Stimulated activated CD4-positive, alpha-beta T cell treated with anti-CD3 and anti-CD28 coated beads, Interleukin-15, amount 100 ng/mL, for 1 hour (primary cell): ENCODE results near the gene SCUBE3.

Source experiments
- DNase-seq, 2 donors: peaks; one replicate each; pipeline ENCODE4 v3.0.0-alpha.2; 2020; ENCODE audit warnings: low read depth in 1 of 2, low spot score in 1 of 2

The SCUBE3 gene

GRCh38 chr6:35265523-35265922, 51.8 kb downstream of the SCUBE3 start:
- DNase-seq: no peak

- no peak for DNase-seq
Measured at GRCh38 chr6:35267446-35267845, 53.7 kb downstream of the SCUBE3 start.

DNA sequence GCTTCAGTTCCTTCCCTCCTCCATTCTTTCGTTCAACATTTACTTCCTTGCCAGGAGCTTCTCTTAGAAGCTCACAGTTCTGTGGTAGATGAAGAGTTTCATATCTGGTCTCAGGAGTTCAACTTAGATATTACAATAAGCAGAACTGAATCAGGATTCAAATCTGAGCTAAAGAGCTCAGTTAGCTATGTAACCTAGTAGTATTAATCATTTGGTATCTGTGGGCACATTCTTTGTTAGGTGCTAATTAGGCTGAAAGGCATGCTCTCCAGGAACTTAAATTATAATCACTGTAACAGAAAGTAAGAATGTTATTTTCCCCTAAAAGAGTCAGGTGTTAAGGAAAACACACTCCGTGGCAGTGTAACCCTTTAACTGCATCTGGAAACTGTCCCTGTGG, 54.1 kb downstream of the SCUBE3 start:
- DNase-seq: no peak

GRCh38 chr6:35272005-35272404, 58.2 kb downstream of the SCUBE3 start:
- DNase-seq: no peak

GRCh38 chr6:35273822-35274559, 60.2 kb downstream of the SCUBE3 start:
- DNase-seq: no peak

DNA sequence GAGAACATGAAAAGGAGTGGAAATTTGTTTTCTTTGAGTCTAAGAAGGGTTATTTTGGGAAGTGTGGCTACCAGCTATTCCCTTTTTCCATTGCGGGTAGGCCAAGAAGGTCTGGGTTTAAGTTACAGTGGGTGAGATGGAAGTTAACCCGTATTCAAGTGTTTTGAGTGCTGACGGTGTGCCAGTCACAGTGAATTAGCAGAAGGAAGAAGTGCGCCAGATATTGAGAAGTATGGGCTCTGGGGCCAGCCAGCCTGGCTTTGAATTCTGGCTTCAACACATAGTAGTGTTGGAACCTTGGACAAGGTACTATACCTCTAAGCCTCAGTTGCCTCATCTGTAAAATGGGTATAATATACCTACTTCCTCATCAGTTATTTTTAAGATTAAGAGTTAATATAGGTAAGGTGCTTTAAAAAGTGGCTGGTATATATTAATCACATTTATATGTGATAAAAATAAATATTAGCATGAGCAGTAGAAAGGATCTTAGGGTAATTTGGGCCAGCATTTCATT, 62.0 kb downstream of the SCUBE3 start:
- DNase-seq: no peak

DNA sequence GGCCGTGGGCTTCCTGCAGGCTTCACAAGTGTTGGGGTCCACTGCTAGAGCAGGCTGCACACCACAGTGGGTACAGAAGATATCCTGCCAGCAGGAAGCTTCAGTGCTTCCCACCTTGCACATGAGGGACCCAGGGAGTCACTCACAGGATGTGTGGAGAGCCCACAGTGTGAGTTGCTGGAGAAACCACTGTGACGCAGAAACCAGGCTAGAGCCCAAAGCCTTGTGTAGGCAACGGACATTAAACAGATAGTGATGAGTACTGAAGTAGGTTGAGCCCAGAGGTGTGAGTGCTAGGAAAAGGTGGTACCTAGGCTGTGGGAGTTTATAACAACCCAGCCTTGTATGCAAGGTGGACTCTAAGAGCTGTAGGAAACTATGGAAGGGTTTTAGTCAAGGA, 65.0 kb downstream of the SCUBE3 start:
- DNase-seq: no peak

DNA sequence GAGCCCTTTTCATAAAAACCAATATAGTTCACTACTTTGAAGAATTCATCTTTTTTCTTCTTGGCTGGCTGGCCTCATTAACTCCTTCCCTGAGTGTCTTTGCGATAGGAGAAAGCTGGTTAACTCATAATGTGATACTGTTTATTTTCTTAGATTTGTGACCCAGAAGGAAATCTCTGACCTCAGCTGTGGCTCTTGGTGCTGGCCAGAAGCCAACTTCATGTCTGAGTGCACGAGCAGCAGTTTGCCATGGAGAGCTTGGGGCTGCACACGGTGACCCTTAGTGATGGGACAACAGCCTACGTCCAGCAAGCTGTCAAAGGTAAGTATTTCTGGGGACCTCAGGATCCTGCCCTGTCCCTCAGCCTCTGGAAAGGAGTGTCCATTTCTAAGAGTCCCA, 67.1 kb downstream of the SCUBE3 start:
- DNase-seq: no peak

DNA sequence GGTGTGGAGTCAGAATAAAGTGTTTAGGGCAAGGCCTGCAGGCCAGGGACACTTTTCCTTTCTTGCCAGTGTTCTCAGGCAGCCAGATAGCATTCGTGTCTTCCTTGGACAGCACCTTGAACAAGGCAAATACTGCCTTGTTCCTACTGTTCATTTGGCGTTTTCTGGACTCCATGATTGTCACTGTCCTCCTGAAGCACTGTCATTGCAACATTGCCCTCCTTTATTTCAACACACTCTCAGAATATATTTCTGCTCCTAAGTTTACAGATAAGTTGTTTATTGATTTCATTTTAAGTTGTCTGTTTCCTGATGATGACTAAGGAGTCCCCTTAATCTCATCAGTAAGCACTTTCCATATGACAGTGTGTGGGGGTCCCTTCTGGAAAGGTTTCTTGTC, 68.7 kb downstream of the SCUBE3 start:
- no peak for DNase-seq

DNA sequence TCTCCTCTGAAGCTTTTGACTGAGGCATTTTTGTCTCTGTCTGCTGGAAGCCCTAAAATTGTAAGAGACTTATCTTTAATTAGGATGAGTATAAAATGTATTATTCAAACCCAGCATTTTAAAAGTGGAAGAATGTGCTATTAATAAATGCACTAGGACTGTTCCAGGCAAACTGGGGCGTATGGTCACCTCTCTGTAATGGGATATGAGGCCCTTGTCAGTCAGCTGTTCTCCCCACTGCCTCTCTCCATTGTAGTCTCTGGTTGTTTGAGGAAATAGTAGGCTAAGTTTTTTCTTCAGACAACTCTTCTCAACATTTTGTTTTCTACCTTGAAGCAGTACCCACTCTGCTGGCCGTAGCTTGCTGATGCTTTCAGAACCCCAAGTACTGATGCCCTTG, 69.6 kb downstream of the SCUBE3 start:
- DNase-seq: no peak

DNA sequence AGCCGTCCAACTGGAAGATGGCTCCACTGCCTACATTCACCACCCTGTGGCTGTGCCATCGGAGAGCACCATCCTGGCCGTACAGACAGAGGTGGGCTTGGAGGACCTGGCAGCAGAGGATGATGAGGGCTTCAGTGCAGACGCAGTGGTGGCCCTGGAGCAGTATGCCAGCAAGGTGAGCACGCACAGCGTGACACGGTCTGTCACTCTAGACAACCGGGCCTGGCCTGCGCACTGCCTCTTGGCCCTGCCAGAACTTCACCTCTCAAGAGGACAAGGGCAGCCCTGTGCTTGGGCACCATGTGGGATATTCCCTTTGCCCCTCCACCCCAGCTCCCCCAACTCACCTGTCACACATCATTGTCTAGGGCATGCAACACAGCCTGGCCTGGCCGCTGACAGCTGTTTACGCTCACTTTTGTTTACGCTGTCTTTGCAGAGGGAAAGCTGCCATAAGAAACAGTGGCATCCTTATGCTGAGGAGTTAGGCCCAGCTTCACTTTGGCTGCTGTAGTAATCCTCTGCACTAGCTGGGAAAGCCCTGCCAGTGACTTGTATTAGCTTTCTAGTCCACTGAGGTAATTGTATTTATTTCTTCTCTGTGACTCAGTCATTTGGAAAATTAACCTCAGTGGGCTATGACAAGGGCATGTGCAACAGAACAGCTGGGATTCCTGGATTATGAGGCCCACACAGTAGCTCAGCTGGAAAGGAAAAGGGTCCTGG, 74.1 kb downstream of the SCUBE3 start:
- DNase-seq: no peak

GRCh38 chr6:35288834-35289233, 75.1 kb downstream of the SCUBE3 start:
- no peak for DNase-seq

DNA sequence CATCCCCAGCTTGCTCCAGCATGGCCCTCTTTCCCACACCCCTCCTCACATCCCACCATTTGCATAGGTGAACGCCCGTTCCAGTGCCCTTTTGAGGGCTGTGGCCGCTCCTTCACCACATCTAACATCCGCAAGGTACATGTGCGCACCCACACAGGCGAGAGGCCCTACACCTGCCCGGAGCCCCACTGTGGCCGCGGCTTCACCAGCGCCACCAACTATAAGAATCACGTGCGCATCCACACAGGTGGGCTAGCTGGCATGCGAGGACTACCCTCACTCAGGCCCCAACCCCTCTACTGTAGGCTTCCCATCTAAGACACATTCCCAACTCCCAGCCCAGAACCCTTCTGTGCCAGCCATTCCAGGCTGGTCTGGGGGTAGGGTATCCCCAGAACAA, 77.7 kb downstream of the SCUBE3 start:
- no peak for DNase-seq

DNA sequence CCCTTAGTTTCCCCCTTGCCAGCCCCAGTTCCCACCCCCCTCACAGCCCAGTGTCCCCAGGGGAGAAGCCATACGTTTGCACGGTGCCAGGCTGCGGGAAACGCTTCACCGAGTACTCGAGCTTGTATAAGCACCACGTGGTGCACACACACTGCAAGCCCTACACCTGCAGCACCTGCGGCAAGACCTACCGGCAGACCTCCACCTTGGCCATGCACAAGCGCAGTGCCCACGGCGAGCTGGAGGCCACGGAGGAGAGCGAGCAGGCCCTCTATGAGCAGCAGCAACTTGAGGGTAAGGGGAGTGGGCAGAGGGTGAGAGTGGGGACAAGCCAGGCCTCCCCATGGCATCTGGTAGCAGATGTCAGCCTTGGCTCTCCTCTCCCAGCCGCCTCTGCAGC, 78.7 kb downstream of the SCUBE3 start:
- DNase-seq: no peak

- no peak for DNase-seq
Measured at GRCh38 chr6:35293681-35294080, 79.9 kb downstream of the SCUBE3 start.

DNA sequence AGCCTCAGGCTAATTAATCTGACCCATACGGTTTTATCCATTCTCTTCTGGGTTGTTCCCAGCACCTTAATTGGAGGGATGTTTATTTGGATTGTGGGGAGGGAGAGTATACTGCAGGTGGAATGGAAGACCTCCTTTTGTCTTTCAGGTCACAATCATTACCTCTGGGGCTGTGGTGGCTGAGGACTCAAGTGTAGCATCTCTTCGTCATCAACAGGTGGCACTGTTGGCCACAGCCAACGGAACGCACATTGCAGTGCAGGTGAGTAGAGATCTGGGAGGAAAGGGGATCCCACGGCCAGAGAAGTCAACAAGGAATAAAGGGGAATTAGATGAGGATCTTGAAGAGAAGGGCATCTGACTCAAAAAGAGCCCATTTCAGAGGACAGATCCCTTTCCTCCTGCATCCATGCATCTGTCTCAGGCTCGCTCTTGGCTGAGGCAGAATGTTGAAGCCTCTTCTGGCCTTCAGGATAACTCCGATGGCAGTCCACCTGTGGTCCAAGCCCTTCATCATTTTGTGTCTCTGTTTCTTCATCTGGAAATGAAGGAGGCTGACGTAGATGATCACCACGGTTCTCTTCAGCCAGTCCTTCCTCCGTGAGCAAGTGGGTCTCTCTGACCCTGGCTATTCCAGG, 80.7 kb downstream of the SCUBE3 start:
- no peak for DNase-seq

DNA sequence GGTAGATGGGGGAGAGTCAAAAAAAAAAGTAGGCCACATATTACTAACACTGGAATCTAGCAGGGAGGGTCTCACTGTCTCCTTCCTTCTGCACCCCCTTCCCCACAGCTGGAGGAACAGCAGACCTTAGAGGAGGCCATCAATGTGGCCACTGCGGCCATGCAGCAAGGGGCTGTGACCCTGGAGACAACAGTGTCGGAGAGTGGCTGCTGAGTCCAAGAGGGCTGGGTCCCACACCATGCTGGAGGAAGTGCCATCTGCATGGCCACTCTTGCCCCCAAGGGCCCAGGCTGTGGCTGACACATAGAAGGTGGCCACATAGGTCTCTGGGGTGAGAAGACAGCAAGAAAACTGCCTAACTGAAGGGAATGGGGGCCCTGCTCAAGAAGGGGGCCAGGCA, 81.3 kb downstream of the SCUBE3 start:
- DNase-seq: no peak

- no peak for DNase-seq
Measured at GRCh38 chr6:35295521-35296315, 82.0 kb downstream of the SCUBE3 start.

DNA sequence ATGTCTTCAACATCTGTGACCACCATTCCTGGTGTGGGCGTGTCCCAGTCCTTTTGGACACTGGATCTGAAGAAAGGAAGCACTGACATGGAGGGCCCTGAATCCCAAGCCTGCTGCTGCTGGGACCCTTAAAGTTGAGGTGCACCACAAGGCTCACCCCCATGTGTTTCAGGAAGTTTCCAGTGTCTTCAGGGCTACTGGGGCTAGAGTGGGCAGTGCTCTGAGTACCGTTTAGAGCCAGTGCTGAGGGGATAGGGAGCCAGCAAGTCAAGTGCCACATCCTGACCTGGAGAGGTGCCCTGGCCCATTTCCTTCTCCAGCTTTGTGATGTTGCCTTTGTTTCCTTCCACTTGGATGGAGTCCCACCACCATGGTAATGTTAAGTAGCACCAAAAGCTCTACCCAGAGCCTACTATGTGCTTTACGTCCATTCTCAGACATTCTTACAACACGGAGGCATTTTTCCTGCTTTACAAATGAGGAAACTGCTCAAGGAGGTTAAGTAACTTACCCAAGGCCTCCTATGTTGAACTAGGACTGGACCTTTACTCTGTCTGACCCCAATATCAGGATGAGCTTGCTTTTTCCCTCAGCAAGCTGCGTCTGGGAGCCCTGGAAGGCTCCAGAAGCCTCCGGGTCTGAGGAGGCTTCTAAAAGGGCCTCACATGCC, 83.3 kb downstream of the SCUBE3 start:
- no peak for DNase-seq

DNA sequence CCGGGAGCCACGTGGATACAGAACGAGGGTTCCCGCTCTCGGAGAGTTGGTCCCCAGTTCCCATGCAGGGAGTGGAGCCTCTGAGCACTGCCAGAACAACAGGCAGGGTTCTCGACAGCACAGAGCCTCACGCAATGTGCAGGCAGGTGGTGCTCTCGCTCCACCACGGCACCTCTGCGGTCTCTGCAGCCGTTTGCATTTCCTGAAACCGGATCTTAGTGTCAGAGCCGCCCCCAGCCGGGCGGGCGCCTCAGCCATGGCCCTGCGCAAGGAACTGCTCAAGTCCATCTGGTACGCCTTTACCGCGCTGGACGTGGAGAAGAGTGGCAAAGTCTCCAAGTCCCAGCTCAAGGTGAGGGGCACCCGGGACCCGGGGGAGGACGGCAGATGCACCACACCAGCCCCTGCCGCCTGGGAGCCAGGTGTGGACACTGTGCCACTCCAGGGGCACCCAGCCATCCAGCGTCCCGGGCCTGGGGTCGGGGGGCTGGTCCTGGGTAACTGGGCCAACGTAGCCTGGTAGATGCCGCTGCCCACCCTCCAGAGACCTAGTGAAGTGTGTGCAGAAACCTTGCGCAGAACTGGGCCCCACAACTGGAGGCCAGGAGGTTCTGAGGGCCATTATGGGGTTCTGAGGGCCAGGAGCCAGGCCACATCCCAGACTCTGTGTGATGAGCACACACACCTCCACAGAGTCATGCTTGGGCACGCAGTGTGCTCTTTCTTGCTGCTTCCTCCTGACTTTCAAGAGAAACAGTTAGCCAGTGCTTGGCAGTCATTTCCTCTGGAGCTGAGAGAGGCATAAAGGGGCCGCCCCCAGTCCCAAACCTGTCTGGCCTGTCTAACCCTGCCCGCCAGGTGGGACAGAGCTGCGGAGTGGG, 84.1 kb downstream of the SCUBE3 start, which contains the start of gene DEF6:
Gene DEF6 (plus strand): TSS at position 218 of the 881 bp plus-strand sequence. CDS start 39 bp downstream, at position 257.
- DNase-seq: peak; percentile 74 to 77
